GM15510 (cell line): Measurements from ENCODE around the gene CDK17.

Experiments
- POLR2A ChIP-seq: IDR thresholded peaks from 3 replicates; pipeline ENCODE4 v1.6.1; 2011; ENCODE audit warnings: borderline replicate concordance; ENCODE audit not compliant: insufficient read length; ENCODE audit errors: extremely low read depth

Gene CDK17

DNA sequence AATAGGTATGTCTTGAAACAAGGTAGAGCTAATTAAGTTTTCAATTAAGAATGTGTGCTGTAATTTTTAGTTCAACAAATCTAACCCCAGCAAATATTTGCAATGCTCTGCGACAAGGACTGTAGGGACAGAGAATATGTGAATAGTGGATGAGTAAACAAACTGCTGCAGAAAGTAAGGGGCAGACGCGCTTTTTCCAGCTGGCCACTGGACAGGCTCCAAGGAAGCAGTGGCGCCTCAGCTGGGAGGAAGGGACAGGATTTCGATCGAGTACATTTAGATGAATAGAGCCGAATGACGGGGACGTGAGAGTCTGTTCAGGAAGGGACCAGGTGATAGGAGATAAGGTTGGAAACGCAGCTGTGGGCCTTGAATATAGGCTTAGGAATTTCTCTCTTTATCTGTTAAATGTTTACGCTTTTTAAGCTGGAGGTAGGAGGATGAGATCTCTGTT is 136.8 kb downstream of the CDK17 start:
- no peak for TF ChIP-seq POLR2A

GRCh38 chr12:96261557-96261956 is 138.7 kb downstream of the CDK17 start:
- no peak for TF ChIP-seq POLR2A

DNA sequence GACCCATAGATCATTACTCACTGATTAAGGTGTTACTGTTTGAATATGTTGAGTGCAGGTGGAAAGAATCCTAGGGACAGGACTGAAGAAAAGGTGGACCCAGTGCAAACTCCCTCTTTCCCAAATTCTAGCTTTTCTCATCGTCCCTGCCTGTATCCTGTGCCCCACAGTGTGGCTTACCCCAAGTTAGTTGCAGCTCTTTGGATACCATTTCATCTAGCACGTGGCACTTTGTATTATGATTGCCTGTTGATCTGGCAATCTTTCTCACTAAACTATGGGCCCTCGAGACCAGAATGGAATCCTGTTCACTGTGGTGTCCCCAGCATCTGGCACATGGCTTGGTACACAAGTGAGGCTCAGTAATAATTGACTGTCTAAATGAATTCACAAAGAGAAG is 139.6 kb downstream of the CDK17 start:
- no peak for TF ChIP-seq POLR2A

DNA sequence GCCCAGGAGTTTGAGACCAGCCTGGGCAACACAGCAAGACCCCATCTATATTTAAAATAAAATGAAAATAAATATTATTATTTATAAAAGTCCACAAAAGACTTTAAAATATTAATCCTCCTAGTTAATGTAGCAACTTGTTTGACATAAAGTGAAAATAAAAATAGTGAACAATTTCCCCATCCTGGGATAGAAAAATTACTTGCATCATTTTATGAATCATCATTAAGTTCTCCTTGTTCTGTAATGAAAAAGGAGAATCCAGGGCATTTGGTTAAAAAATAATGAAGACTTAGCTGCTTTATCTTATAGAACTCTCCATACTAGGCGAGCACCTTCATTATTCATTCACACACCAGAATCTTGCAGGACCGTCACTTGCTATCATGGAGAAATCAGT is 140.0 kb downstream of the CDK17 start:
- TF ChIP-seq POLR2A = no peak

GRCh38 chr12:96258104-96258961 is 141.9 kb downstream of the CDK17 start:
- no peak for TF ChIP-seq POLR2A

- TF ChIP-seq POLR2A = no peak
Measured at GRCh38 chr12:96257550-96258103, 142.6 kb downstream of the CDK17 start.

DNA sequence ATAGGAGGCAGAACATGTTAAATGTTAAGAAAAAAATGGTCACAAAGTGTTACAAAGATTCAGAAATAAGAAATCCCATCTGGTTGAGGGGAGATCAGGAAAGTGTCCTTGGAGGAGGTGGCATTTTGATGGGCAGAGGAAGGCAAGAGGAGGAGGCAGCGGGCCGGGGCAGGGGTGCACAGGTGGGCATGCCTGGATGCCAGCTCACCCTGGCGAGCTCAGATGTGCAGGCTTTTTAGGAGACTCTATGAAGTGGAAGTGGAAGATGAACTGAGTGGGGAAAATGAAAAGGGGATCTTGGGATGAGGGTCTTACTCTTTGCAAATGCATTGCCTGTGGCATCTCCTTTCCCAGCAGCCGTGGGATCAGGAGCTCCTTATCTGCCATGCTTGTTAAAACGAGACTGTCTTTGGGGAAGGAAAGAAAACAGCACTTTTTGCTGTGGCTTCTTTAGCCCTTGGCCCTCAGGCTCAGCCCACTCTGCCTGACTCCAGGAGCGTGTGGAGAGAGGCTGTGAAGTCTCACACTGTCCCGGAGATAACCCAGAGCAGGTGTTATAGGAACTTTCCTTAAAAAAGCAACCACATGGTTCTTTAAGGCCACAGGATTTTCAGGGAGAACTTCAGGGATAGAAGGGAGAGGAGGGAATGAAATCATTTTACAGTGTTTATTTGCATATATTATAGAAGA is 143.4 kb downstream of the CDK17 start:
- TF ChIP-seq POLR2A = no peak

- TF ChIP-seq POLR2A = no peak
Measured at GRCh38 chr12:96255077-96255476, 145.2 kb downstream of the CDK17 start.

DNA sequence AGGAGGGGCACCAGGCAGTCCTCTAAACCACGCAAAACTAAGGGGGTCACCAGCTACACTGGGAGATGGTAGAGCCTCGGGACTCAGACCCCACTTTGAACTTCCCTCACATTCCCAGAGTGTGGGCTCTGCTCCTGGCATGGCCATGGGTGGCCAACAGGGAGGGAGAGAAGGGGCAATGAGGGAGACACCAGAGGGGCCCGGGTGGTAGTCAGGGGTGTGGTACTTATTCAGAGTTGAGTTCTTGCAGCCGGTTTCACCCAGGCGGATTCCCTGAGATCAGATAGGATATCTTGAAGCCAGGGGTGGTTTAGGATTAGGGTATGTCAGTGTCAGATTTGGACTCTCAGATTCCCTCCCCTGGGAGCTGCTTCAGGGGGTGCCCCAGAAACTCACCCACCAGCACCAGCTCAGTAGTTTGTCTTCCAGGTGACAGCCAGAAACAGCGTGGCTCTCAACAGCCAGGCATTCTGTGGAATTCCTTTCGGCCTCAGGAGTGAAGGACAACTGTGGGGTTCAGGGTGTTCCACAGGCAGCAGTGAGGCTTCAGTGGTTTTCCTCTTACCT is 150.0 kb downstream of the CDK17 start:
- no peak for TF ChIP-seq POLR2A

DNA sequence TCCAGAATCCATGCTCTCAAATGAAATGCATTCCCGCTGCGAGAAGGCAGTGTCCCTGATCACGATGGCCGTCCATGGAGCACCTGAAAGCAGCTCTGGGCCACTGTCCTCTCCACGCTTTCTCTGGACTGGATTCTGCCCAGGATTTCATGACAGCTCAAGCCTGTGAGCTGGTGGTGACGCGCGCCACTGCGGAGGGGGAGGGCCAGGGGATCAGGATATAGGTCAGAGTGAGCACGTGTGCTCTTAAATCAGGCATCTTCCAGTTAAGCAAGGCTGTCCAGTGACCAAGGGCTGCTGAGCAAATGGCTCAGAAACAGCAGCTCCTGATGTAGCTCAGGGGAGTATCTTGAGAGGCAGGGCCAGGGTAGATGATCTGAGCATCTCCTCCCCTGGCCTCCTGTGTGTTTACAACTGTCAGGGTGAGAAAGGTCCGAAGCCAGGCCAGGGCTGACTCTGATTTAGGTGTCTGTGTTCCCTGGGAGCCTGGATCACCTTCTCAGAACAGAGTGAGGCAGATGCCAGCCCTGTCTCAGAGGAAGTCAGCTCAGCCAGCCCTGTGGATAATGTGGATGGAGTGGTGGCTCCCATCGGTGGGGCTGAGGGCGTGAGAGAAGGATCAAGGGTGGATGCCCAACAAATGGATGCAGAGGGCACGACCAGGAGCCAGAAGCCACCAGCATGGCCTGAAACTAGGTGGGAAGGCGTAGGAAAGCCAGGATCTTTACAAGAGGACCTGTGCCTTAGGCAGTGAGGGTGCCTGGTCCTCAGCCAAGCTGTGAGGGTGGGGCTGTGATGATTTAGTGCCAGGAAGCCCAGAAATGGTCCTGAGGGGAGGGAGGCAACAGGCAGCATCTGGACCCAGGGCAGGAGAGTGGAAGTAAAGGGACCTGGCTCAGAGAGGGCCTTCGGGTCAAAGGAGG is 150.8 kb downstream of the CDK17 start:
- TF ChIP-seq POLR2A = no peak

DNA sequence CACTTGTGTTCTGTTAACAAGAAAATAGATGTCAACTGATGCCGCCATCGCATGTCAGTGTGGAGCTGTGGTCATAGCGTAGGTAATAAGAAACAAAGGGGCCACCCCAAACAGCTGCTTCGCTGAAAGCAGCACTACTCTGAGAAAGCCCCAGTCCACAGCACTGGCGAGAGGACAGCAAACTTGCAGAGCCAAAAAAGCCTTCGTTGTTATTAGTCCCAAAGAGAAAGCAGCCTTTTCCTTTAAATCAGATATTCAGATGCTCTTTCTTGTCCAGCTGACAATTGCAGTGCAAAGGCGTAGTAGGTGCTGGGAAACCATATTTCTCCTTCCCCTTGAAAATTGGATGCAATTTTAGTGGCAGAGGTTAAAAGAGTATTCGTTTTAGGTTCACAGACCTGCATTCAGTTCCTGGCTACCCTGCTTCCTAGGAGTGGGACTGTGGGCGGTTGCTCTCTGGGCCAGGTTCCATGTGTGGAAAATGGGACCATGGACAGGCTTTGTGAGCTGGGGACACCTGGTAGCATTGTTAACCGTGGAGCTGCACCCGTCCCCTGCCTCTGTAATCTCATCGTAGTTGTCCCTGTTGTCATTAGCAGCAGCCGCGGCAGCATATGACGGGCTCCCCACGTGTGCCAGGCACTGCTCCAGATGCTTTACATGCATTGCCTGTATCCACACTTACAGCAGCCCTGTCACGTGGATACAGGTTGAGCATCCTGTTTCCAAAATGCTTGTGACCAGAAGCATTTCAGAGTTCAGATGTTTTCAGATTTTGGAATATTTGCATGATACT is 151.9 kb downstream of the CDK17 start:
- no peak for TF ChIP-seq POLR2A

- TF ChIP-seq POLR2A = no peak
Measured at GRCh38 chr12:96247563-96247962, 152.7 kb downstream of the CDK17 start.

DNA sequence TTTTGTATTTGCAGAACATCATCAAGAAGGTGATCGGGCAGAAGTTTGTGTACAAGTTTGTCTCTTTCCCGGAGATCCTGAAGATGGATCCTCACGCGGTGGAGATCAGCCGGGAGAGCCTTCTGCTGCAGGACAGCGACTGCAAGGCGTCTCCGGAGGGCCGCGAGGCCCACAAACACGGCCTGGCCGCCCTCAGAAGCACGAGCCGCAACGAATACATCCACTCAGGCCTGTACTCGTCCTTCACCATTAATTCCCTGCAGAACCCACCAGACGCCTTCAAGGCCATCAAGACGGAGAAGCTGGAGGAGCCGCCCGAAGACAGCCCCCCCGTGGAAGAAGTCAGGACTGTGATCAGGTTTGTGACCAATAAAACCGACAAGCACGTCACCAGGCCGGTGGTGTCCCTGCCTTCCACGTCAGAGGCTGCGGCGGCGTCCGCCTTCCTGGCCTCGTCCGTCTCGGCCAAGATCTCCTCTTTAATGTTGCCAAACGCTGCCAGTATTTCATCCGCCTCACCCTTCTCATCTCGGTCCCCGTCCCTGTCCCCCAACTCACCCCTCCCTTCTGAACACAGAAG is 153.2 kb downstream of the CDK17 start:
- TF ChIP-seq POLR2A = no peak

DNA sequence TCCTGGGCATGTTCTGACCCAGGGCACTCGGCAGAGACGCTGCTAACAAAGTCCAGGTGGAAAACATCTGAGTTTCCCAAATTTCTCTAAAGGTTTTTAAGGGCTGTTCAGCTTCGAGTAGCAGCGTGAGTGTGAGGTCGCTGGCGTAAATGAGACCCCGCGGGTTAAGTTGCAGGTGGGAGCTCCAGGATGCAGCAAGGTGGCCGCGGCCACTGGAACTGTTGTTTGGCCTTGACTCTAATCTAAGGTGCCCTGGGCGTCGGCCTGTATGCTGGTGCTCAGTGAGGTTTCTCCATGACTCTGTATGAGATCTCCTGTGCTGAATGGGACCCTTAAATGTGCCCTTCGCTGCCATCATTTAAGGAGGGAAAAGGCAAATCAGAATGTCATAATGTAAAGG is 155.4 kb downstream of the CDK17 start:
- TF ChIP-seq POLR2A = no peak

DNA sequence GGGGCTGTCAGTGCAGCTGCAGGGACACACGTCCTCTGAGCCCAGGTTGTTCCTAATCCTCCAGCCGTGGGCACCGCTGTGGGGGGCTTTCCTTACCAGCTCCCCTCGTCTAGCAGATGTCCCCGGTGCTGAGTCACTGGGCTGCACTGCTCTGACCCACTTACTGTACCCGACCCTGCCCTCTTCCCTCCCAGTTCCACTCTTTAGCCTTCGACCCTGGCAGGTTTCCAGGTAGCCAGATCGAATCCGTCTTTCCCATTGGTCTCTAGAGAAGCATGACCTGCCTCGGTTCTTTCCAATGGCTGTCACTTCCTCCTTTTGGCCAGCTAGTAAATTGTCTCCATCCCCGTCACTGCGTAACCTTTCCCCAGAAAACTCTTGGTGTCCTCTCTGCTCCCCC is 157.6 kb downstream of the CDK17 start:
- TF ChIP-seq POLR2A = no peak
